Mammary epithelial cell (primary cell): ENCODE results near the gene PKDCC.

Experiments used
- CTCF ChIP-seq, 2 donors: IDR thresholded peaks in 1 of 2; conservative IDR thresholded peaks in 1 of 2; 2 replicates each; pipeline ENCODE4 v1.5.1; 2011 to 2012; ENCODE audit warnings: inconsistent platforms in 2 of 2, low read length in 2 of 2, mild to moderate bottlenecking in 2 of 2, control low read depth in 1 of 2, low read depth in 1 of 2; ENCODE audit not compliant: insufficient read depth in 1 of 2; ENCODE audit errors: extremely low read depth in 1 of 2
- EZH2 ChIP-seq: IDR thresholded peaks from 2 replicates; pipeline ENCODE4 v1.6.1; 2012; ENCODE audit warnings: low read length, inconsistent platforms, borderline replicate concordance

- TF ChIP-seq EZH2 (no peak), CTCF (conservative IDR thresholded peaks at IDR 0.05 in 1 of 2, IDR thresholded peaks at IDR 0.05 in 1 of 2; ENCODE audit: extremely low read depth in 1 of 2, insufficient read depth in 1 of 2, low read depth in 1 of 2, low read length in 2 of 2) (no peak)
These were observed 2.9 kb upstream of the PKDCC start for GRCh38 chr2:42044939-42045338.
